Adrenal gland (tissue), 12 donors: Measurements from ENCODE around the gene PALM. TPM values are rescaled to one million over a fixed set of nuclear protein-coding genes. Genes with fewer than 3 reads are reported as not detected.

ENCODE experiments used
- DNase-seq, 7 donors: peaks; one replicate each; pipeline ENCODE4 v3.0.0-alpha.2; 2019 to 2020
- H3K27ac ChIP-seq, 5 donors: fragments of 200-600 bp; sonication (generic) in 4 of 5; 1 replicate in 3 of 5; 2 replicates in 2 of 5; pipeline versions ENCODE4 v1.5.1 to v1.8.0; 2016 to 2020; ENCODE audit warnings: mild to moderate bottlenecking in 1 of 5
- H3K27me3 ChIP-seq: fragments of 200-600 bp; 2 replicates; pipeline ENCODE4 v1.8.0; 2021
- H3K36me3 ChIP-seq, 2 donors: fragments of 200-600 bp; replicated peaks in 1 of 2; 1 replicate in 1 of 2; 2 replicates in 1 of 2; pipeline versions ENCODE4 v1.5.1 to v1.8.0; 2018 to 2022
- H3K4me1 ChIP-seq, 2 donors: fragments of 200-600 bp; replicated peaks in 1 of 2; 1 replicate in 1 of 2; 2 replicates in 1 of 2; pipeline versions ENCODE4 v1.5.1 to v1.8.0; 2018 to 2021
- H3K4me3 ChIP-seq, 4 donors: fragments of 200-600 bp; sonication (generic) in 3 of 4; one replicate each; pipeline ENCODE4 v1.5.1; 2016 to 2018
- H3K9me3 ChIP-seq, 3 donors: fragments of 200-600 bp; sonication (generic) in 1 of 3; replicated peaks in 1 of 3; 1 replicate in 2 of 3; 2 replicates in 1 of 3; pipeline versions ENCODE4 v1.5.1 to v1.8.0; 2016 to 2021
- CTCF ChIP-seq, 6 experiments: fragments of 450-650 bp in 4 of 6; fragments of 200-600 bp in 2 of 6; sonication (generic) in 1 of 6; IDR thresholded peaks; 1 replicate in 5 of 6; 2 replicates in 1 of 6; pipeline versions ENCODE4 v1.5.1 to v1.8.0; 2016 to 2021; ENCODE audit warnings: antibody characterized with exemption in 6 of 6, mild to moderate bottlenecking in 2 of 6, moderate library complexity in 1 of 6
- POLR2A ChIP-seq, 2 donors: fragments of 450-650 bp; IDR thresholded peaks; one replicate each; pipeline ENCODE4 v1.6.1; 2017; ENCODE audit warnings: antibody characterized with exemption in 2 of 2, mild to moderate bottlenecking in 2 of 2, moderate library complexity in 1 of 2
- WGBS, 4 donors: extraction: QIAGEN DNeasy Blood & Tissue Kit in 2 of 4; methylation state at CpG; one replicate each; pipeline versions ENCODE4 v1.1.5 to v1.1.7; 2013 to 2017; 5-methylcytosine and 5-hydroxymethylcytosine counted together
- intact Hi-C, 2 donors: fragments of 100-400 bp; cut with DNase I; formaldehyde crosslinking; loops; one replicate each; pipeline versions ENCODE4 v1.14.1 to v1.15.0; 2022 to 2023
- polyA plus RNA-seq, 3 donors: library from polyadenylated mRNA; stranded (reverse); fragments of 200-250 nt in 2 of 3; fragments of 350-450 nt in 1 of 3; fragmentation: Illumina TruSeq in 1 of 3; extraction: RNeasy Lipid Tissue Mini Kit (QIAGEN cat#74804) in 1 of 3; gene quantifications; one replicate each; pipeline ENCODE4 v1.2.3, GENCODE V29; 2013 to 2014
- total RNA-seq, 9 donors: library from RNA; depleted of rRNA in 4 of 9; stranded (reverse); fragments of >200 nt in 4 of 9; fragments of 120-200 nt in 1 of 9; fragmentation: NEBNext Ultra II Directional in 1 of 9; extraction: Animal tissue kit (Norgen Biotek cat#: 25700) in 1 of 9; gene quantifications; one replicate each; pipeline versions ENCODE4 v1.1.0 to v1.2.4, GENCODE V29; 2013 to 2023
- donor health status: healthy with polysubstance abuse.
- donor health status: Bipolar disorder and iron deficiency.
- donor health status: DM: yes; HTN: yes; CAD: no.
- donor health status: DM: no; HTN: no; CAD: no.
- donor health status: DM: no; HTN: no; CAD: no.
- donor health status: DM: yes; HTN: yes; CAD: no.

Gene PALM
- total and polyA plus RNA-seq, 12 donors: 3.9 to 72.2 (median 50.1) TPM

GRCh38 chr19:729965-730668 is 21.4 kb downstream of the PALM start:
- WGBS, 4 donors: 67 to 81% (median 76%) methylated on average over 13 to 14 of the region's 14 CpGs
- intact Hi-C loops: loop anchor here (5.0 to 10.0 kb wide), 2 partner anchors 63 to 135 kb away; no protein-coding TSS in a partner anchor
- TF ChIP-seq CTCF (IDR thresholded peaks at IDR 0.05) (no peak), POLR2A (IDR thresholded peaks at IDR 0.05) (no peak)
- H3K27me3 ChIP-seq: no peaks in the 10 kb centered on the region
- H3K36me3 ChIP-seq: no peaks in the 10 kb centered on the region
- H3K27ac ChIP-seq: peak overlapping the region in 1 of 5 donors; percentile 52
- H3K4me1 ChIP-seq: no peaks in the 10 kb centered on the region
- DNase-seq: no peak
- H3K4me3 ChIP-seq: no peak overlapping the region
- H3K9me3 ChIP-seq: no peaks in the 10 kb centered on the region

- no peaks in the 10 kb centered on the region for H3K36me3 ChIP-seq
- TF ChIP-seq CTCF (IDR thresholded peaks at IDR 0.05) (no peak), POLR2A (IDR thresholded peaks at IDR 0.05) (no peak)
- no peaks in the 10 kb centered on the region for H3K4me1 ChIP-seq
- no peak overlapping the region for H3K27ac ChIP-seq
- no peak overlapping the region for H3K4me3 ChIP-seq
- WGBS, 4 donors: 89 to 96% (median 93%) methylated on average over 14 to 16 of the region's 16 CpGs
- intact Hi-C loops: loop anchor here (5.0 to 10.0 kb wide), 2 partner anchors 64 to 136 kb away; no protein-coding TSS in a partner anchor
- H3K9me3 ChIP-seq: no peaks in the 10 kb centered on the region
- no peak for DNase-seq
- no peaks in the 10 kb centered on the region for H3K27me3 ChIP-seq
Measured at GRCh38 chr19:731000-731399, 22.3 kb downstream of the PALM start.

- no peak for DNase-seq
- Histone ChIP-seq H3K9me3 (no peaks in the 10 kb centered on the region), H3K27me3 (no peaks in the 10 kb centered on the region), H3K4me1 (no peaks in the 10 kb centered on the region), H3K36me3 (peaks cover 0 to 6% of the 10 kb centered on the region in 2 donors), H3K27ac (no peak overlapping the region), H3K4me3 (no peak overlapping the region)
- intact Hi-C loops: loop anchor here (2.0 to 10.0 kb wide), 3 partner anchors 65 to 138 kb away; no protein-coding TSS in a partner anchor
- WGBS, 4 donors: 78 to 89% (median 85%) methylated on average over 18 to 24 of the region's 24 CpGs
- TF ChIP-seq CTCF (IDR thresholded peaks at IDR 0.05) (no peak), POLR2A (IDR thresholded peaks at IDR 0.05) (no peak)
Measured at GRCh38 chr19:732148-733069, 23.7 kb downstream of the PALM start.

GRCh38 chr19:734716-735115 is 26.0 kb downstream of the PALM start:
- H3K9me3 ChIP-seq: no peaks in the 10 kb centered on the region
- no peak overlapping the region for H3K27ac ChIP-seq
- WGBS, 4 donors: 84 to 93% (median 86%) methylated on average over 12 to 13 of the region's 13 CpGs
- DNase-seq: no peak
- H3K4me3 ChIP-seq: no peak overlapping the region
- peaks cover 0 to 6% of the 10 kb centered on the region in 2 donors for H3K36me3 ChIP-seq
- no peaks in the 10 kb centered on the region for H3K27me3 ChIP-seq
- intact Hi-C loops: loop anchor here (5.0 to 10.0 kb wide), 2 partner anchors 67 to 140 kb away; no protein-coding TSS in a partner anchor
- TF ChIP-seq CTCF (IDR thresholded peaks at IDR 0.05) (no peak), POLR2A (IDR thresholded peaks at IDR 0.05) (no peak)
- H3K4me1 ChIP-seq: no peaks in the 10 kb centered on the region
